Measurements from ENCODE around the gene ARID3C. TPM values are rescaled to one million over a fixed set of nuclear protein-coding genes. Genes with fewer than 3 reads are reported as not detected.
A peak's percentile ranks its signal among the peaks of the same experiment; 100 is the strongest.

ARID3C gene
- total RNA-seq, 2 experiments from 2014 or later = 0.38 to 1.9 TPM

DNA sequence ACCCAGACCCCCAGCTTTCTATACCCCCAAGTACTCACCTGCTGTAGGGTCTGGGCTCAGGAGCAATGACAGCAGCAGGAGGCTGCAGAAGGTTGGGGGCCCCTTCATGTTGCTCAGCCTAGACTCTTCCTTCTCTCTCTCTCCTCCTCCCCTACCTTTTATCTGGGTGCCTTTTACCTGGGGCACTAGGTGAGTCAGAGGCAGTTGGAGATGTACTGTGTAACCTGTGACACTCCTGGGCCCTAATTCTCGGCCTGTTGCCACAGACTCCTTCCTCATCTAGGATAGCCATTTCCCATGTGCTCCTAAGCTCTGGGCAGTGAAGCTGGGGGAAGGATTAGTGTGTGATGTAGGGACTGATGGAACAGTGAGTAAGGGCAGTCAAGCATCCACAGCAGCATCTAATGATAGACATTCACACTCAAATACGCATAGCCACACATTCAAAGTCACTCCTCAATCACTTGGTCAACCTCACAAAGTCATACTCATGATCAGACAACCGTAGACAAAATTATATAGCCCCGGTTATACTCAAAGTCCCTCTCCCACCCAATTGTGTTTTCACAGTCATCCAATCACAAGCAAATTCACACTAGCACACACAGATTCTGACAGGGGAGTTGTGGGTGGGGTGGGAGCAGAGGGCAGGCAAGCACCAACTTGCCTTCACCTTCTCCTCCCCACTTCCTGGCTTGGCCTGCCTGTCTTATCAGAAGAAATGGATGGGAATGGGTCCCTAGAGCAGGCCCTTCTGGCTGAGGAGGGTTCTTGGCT lies 33.8 kb upstream of the ARID3C start, which contains the start of gene CCL27:
Gene CCL27, minus strand, starts transcription at position 132 of the 777 bp plus-strand sequence. Its CDS starts 24 bp downstream, at position 108.
- Histone ChIP-seq H2AFZ (ENCODE audit: low read length) (no peak within 1 kb of the TSS), H3K4me3 (ENCODE audit: low read depth, low read length, poor library complexity, severe bottlenecking) (no peak within 1 kb of the TSS), H3K79me2 (ENCODE audit: insufficient read depth, low read depth, low read length) (no peaks in the 10 kb centered on the region), H3K9me3 (ENCODE audit: low read length) (no peaks in the 10 kb centered on the region), H3K4me1 (ENCODE audit: insufficient read depth, low read length, poor library complexity, severe bottlenecking) (peaks cover 13% of the 10 kb centered on the region), H4K20me1 (ENCODE audit: insufficient read depth, low read length) (no peaks in the 10 kb centered on the region), H3K9me2 (ENCODE audit: insufficient read depth, low read length) (no peaks in the 10 kb centered on the region), H3K27ac (ENCODE audit: low read depth, low read length, poor library complexity, severe bottlenecking) (no peak within 1 kb of the TSS), H3K4me2 (ENCODE audit: low read length) (no peak within 1 kb of the TSS), H3K36me3 (ENCODE audit: insufficient read depth, low read length) (no peaks in the 10 kb centered on the region)
- ChIA-PET CTCF (ENCODE audit: unreplicated experiment) (interaction anchor here (0.5 to 3.3 kb wide), 2 partner anchors 16 to 127 kb away, joined by 4 to 13 read pairs; partner anchors contain the start of gene GALT), POLR2A (no interaction called here)
- no peak for TF ChIP-seq EZH2phosphoT487 (IDR thresholded peaks at IDR 0.05; ENCODE audit: borderline replicate concordance, low read depth, low read length)
- TF ChIP-seq, protein P1, sequence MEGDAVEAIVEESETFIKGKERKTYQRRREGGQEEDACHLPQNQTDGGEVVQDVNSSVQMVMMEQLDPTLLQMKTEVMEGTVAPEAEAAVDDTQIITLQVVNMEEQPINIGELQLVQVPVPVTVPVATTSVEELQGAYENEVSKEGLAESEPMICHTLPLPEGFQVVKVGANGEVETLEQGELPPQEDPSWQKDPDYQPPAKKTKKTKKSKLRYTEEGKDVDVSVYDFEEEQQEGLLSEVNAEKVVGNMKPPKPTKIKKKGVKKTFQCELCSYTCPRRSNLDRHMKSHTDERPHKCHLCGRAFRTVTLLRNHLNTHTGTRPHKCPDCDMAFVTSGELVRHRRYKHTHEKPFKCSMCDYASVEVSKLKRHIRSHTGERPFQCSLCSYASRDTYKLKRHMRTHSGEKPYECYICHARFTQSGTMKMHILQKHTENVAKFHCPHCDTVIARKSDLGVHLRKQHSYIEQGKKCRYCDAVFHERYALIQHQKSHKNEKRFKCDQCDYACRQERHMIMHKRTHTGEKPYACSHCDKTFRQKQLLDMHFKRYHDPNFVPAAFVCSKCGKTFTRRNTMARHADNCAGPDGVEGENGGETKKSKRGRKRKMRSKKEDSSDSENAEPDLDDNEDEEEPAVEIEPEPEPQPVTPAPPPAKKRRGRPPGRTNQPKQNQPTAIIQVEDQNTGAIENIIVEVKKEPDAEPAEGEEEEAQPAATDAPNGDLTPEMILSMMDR (conservative IDR thresholded peaks at IDR 0.05; ENCODE audit: low read length) = no peak
- DNase-seq (ENCODE audit: low spot score) = no peak
- no TSS peak for BruUV-seq (replicated peaks)
- intact Hi-C loops (cut with micrococcal nuclease; ENCODE audit: unreplicated experiment) = no loop called here

DNA sequence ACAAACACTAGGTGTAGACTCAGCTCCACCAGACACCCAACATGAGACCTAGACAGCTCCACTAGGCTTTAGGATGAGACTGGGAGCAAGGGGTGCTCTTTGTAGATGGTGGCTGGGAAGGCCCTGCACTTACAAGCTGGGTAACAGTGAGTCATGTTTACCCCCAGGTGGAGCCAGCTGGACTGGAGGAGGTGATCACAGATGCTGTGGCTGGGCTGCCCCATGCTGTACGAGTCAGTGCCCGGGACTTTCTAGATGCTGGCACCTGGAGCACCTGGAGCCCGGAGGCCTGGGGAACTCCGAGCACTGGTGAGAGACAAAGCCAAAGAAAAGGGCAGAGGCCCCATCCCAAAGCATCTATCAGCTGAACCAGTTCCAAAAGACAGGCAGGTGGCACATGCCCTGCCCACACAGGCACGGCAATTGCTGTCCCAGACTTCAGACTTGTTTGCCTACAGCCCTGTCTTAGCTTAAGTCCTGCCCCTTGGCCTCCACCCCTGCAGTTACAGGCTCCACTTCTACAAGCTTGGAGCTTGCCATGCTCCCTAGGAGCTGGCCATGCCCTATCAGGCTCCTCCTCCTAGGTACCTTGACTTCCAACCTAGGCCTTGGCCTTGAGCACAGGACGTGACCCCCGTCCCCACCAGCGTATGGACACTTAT lies 30.9 kb upstream of the ARID3C start:
- Histone ChIP-seq H3K36me3 (ENCODE audit: insufficient read depth, low read length) (no peaks in the 10 kb centered on the region), H3K9me2 (ENCODE audit: insufficient read depth, low read length) (no peaks in the 10 kb centered on the region), H3K9me3 (ENCODE audit: low read length) (no peaks in the 10 kb centered on the region), H3K4me3 (ENCODE audit: low read depth, low read length, poor library complexity, severe bottlenecking) (no peak overlapping the region), H2AFZ (ENCODE audit: low read length) (no peak overlapping the region), H3K4me2 (ENCODE audit: low read length) (no peak overlapping the region), H3K79me2 (ENCODE audit: insufficient read depth, low read depth, low read length) (no peaks in the 10 kb centered on the region), H3K27ac (ENCODE audit: low read depth, low read length, poor library complexity, severe bottlenecking) (no peak overlapping the region), H4K20me1 (ENCODE audit: insufficient read depth, low read length) (no peaks in the 10 kb centered on the region), H3K4me1 (ENCODE audit: insufficient read depth, low read length, poor library complexity, severe bottlenecking) (peaks cover 4% of the 10 kb centered on the region)
- POLR2A ChIA-PET = interaction anchor here (1.1 kb wide), 1 partner anchor 22 kb away, joined by 4 read pairs; the partner anchor contains the start of gene SIGMAR1
- DNase-seq (ENCODE audit: low spot score) = peak; percentile 10
- TF ChIP-seq, protein P1 (conservative IDR thresholded peaks at IDR 0.05; ENCODE audit: low read length) = no peak
- no peak for TF ChIP-seq EZH2phosphoT487 (IDR thresholded peaks at IDR 0.05; ENCODE audit: borderline replicate concordance, low read depth, low read length)
- intact Hi-C loops (cut with micrococcal nuclease; ENCODE audit: unreplicated experiment) = no loop called here
- no TSS peak for BruUV-seq (replicated peaks)
- CTCF ChIA-PET (ENCODE audit: unreplicated experiment) = interaction anchor here (3.3 kb wide), 1 partner anchor 13 kb away, joined by 13 read pairs; the partner anchor contains the start of gene GALT

All from OCI-LY7 (cell line).